HEK293 (cell line): Measurements from ENCODE around the gene PRPF19.

ENCODE experiments used
- CTCF ChIP-seq: fragments of 450-650 bp; formaldehyde crosslinking; IDR thresholded peaks from 2 replicates; pipeline ENCODE4 v1.5.1; 2016; ENCODE audit warnings: missing biosample characterization, missing genetic modification characterization
- PRDM1 ChIP-seq: fragments of 450-650 bp; formaldehyde crosslinking; IDR thresholded peaks from 2 replicates; pipeline ENCODE4; 2016; ENCODE audit warnings: missing biosample characterization, missing genetic modification characterization
- PRDM10 ChIP-seq: fragments of 450-650 bp; formaldehyde crosslinking; IDR thresholded peaks from 2 replicates; pipeline ENCODE4 v1.5.1; 2016; ENCODE audit warnings: missing biosample characterization, missing genetic modification characterization
- REPIN1 ChIP-seq: fragments of 450-650 bp; formaldehyde crosslinking; IDR thresholded peaks from 2 replicates; pipeline ENCODE4 v1.5.1; 2017; ENCODE audit warnings: missing biosample characterization, missing genetic modification characterization, low read depth
- SCRT1 ChIP-seq: fragments of 450-650 bp; formaldehyde crosslinking; IDR thresholded peaks from 2 replicates; pipeline ENCODE4 v1.5.1; 2016; ENCODE audit warnings: missing biosample characterization, missing genetic modification characterization, borderline replicate concordance
- SETDB1 ChIP-seq: IDR thresholded peaks from one replicate; pipeline ENCODE4 v1.6.1; 2017; ENCODE audit warnings: mild to moderate bottlenecking, low read length, moderate library complexity, mixed read lengths; ENCODE audit not compliant: insufficient read length
- TRIM28 ChIP-seq: IDR thresholded peaks from 2 replicates; pipeline ENCODE4 v1.6.1; 2011; ENCODE audit warnings: low read length, control low read depth, borderline replicate concordance
- ZBTB8A ChIP-seq: fragments of 450-650 bp; formaldehyde crosslinking; IDR thresholded peaks from 2 replicates; pipeline ENCODE4 v1.5.1; 2016; ENCODE audit warnings: missing biosample characterization, missing genetic modification characterization
- ZNF174 ChIP-seq: fragments of 450-650 bp; formaldehyde crosslinking; IDR thresholded peaks from 2 replicates; pipeline ENCODE4 v1.5.0; 2017; ENCODE audit warnings: missing biosample characterization, mild to moderate bottlenecking, missing genetic modification characterization
- ZNF221 ChIP-seq: fragments of 450-650 bp; formaldehyde crosslinking; IDR thresholded peaks from 2 replicates; pipeline ENCODE4 v1.5.1; 2017; ENCODE audit warnings: missing biosample characterization, missing genetic modification characterization, borderline replicate concordance
- ZNF24 ChIP-seq: fragments of 450-650 bp; formaldehyde crosslinking; IDR thresholded peaks from 2 replicates; pipeline ENCODE4 v1.5.1; 2016; ENCODE audit warnings: missing biosample characterization, missing genetic modification characterization
- ZNF335 ChIP-seq: fragments of 450-650 bp; formaldehyde crosslinking; conservative IDR thresholded peaks from 2 replicates; pipeline ENCODE4 v1.5.1; 2016; ENCODE audit warnings: missing biosample characterization, missing genetic modification characterization
- ZNF354C ChIP-seq: fragments of 450-650 bp; formaldehyde crosslinking; IDR thresholded peaks from 2 replicates; pipeline ENCODE4 v1.5.1; 2016; ENCODE audit warnings: missing biosample characterization, missing genetic modification characterization, low read depth, borderline replicate concordance
- ZNF426 ChIP-seq: fragments of 450-650 bp; formaldehyde crosslinking; IDR thresholded peaks from 2 replicates; pipeline ENCODE4 v1.5.1; 2017; ENCODE audit warnings: missing biosample characterization, missing genetic modification characterization, mild to moderate bottlenecking, inconsistent platforms, moderate library complexity
- ZNF530 ChIP-seq: fragments of 450-650 bp; formaldehyde crosslinking; IDR thresholded peaks from 2 replicates; pipeline ENCODE4 v1.5.1; 2016; ENCODE audit warnings: low read depth, missing biosample characterization, missing genetic modification characterization
- ZNF555 ChIP-seq: fragments of 450-650 bp; formaldehyde crosslinking; conservative IDR thresholded peaks from 2 replicates; pipeline ENCODE4 v1.5.1; 2017; ENCODE audit warnings: missing biosample characterization, mild to moderate bottlenecking, missing genetic modification characterization, inconsistent platforms
- ZNF596 ChIP-seq: fragments of 450-650 bp; IDR thresholded peaks from 2 replicates; pipeline ENCODE4 v1.5.0; 2018; ENCODE audit warnings: missing biosample characterization, mild to moderate bottlenecking, missing genetic modification characterization, moderate library complexity
- ZNF600 ChIP-seq: fragments of 450-650 bp; formaldehyde crosslinking; IDR thresholded peaks from 2 replicates; pipeline ENCODE4 v1.5.1; 2016; ENCODE audit warnings: missing biosample characterization, missing genetic modification characterization
- ZNF654 ChIP-seq: fragments of 450-650 bp; formaldehyde crosslinking; IDR thresholded peaks from 2 replicates; pipeline ENCODE4 v1.5.1; 2016; ENCODE audit warnings: low read depth, missing biosample characterization, missing genetic modification characterization
- ZNF791 ChIP-seq: fragments of 450-650 bp; formaldehyde crosslinking; IDR thresholded peaks from 2 replicates; pipeline ENCODE4 v1.5.1; 2016; ENCODE audit warnings: missing biosample characterization, missing genetic modification characterization
- ZNF830 ChIP-seq: fragments of 450-650 bp; IDR thresholded peaks from 2 replicates; pipeline ENCODE4 v1.5.0; 2018; ENCODE audit warnings: missing biosample characterization, missing genetic modification characterization, low read depth, mild to moderate bottlenecking, moderate library complexity
- ZNF843 ChIP-seq: fragments of 450-650 bp; formaldehyde crosslinking; IDR thresholded peaks from 2 replicates; pipeline ENCODE4 v1.5.1; 2016; ENCODE audit warnings: missing biosample characterization, missing genetic modification characterization
- ZSCAN23 ChIP-seq: fragments of 450-650 bp; formaldehyde crosslinking; IDR thresholded peaks from 2 replicates; pipeline ENCODE4 v1.5.1; 2016; ENCODE audit warnings: missing biosample characterization, missing genetic modification characterization
- ZXDB ChIP-seq: fragments of 450-650 bp; formaldehyde crosslinking; IDR thresholded peaks from 2 replicates; pipeline ENCODE4 v1.5.1; 2016; ENCODE audit warnings: missing biosample characterization, missing genetic modification characterization
- TF ChIP-seq, protein P1 (sequence below): fragments of 450-650 bp; formaldehyde crosslinking; IDR thresholded peaks from 2 replicates; pipeline ENCODE4 v1.5.1; 2016; ENCODE audit warnings: missing biosample characterization, missing genetic modification characterization
- TF ChIP-seq, protein P2 (sequence below): fragments of 450-650 bp; formaldehyde crosslinking; IDR thresholded peaks from 2 replicates; pipeline ENCODE4 v1.5.1; 2016; ENCODE audit warnings: missing biosample characterization, missing genetic modification characterization
- TF ChIP-seq, protein P3 (sequence below): fragments of 450-650 bp; formaldehyde crosslinking; conservative IDR thresholded peaks from 2 replicates; pipeline ENCODE4 v1.5.1; 2016; ENCODE audit warnings: low read depth, missing biosample characterization, missing genetic modification characterization

PRPF19 gene

GRCh38 chr11:60915248-60915914 lies 9.0 kb upstream of the PRPF19 start (continued):
- TF ChIP-seq ZNF830 (no peak), ZNF335 (tag by site-specific recombination) (peak; percentile 99), ZSCAN23 (tag by site-specific recombination) (no peak), ZNF600 (tag by site-specific recombination) (peak; percentile 17; the same call in 1 of the 2 replicates), ZNF354C (tag by site-specific recombination) (no peak), ZNF843 (tag by site-specific recombination) (no peak), PRDM10 (peak; percentile 74), PRDM1 (tag by site-specific recombination) (no peak), SETDB1 (no peak), ZNF426 (tag by site-specific recombination) (no peak), TRIM28 (no peak), ZBTB8A (tag by site-specific recombination) (no peak), ZNF24 (tag by site-specific recombination) (no peak), CTCF (tag by site-specific recombination) (peak; percentile 71), ZNF174 (tag by site-specific recombination) (no peak), REPIN1 (tag by site-specific recombination) (no peak), ZNF654 (peak; percentile 26), ZNF530 (no peak), ZNF221 (no peak), SCRT1 (tag by site-specific recombination) (0 out of 2 replicates have a peak, but pooled peaks have one; percentile 15), ZNF791 (tag by site-specific recombination) (no peak), ZNF596 (no peak), ZXDB (0 out of 2 replicates have a peak, but pooled peaks have one; percentile 25), ZNF555 (tag by site-specific recombination) (no peak)
- TF ChIP-seq, protein P1, sequence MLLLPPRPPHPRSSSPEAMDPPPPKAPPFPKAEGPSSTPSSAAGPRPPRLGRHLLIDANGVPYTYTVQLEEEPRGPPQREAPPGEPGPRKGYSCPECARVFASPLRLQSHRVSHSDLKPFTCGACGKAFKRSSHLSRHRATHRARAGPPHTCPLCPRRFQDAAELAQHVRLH, result no peak
- TF ChIP-seq, protein P2, sequence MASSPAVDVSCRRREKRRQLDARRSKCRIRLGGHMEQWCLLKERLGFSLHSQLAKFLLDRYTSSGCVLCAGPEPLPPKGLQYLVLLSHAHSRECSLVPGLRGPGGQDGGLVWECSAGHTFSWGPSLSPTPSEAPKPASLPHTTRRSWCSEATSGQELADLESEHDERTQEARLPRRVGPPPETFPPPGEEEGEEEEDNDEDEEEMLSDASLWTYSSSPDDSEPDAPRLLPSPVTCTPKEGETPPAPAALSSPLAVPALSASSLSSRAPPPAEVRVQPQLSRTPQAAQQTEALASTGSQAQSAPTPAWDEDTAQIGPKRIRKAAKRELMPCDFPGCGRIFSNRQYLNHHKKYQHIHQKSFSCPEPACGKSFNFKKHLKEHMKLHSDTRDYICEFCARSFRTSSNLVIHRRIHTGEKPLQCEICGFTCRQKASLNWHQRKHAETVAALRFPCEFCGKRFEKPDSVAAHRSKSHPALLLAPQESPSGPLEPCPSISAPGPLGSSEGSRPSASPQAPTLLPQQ (tag by site-specific recombination), result no peak
- TF ChIP-seq, protein P3, sequence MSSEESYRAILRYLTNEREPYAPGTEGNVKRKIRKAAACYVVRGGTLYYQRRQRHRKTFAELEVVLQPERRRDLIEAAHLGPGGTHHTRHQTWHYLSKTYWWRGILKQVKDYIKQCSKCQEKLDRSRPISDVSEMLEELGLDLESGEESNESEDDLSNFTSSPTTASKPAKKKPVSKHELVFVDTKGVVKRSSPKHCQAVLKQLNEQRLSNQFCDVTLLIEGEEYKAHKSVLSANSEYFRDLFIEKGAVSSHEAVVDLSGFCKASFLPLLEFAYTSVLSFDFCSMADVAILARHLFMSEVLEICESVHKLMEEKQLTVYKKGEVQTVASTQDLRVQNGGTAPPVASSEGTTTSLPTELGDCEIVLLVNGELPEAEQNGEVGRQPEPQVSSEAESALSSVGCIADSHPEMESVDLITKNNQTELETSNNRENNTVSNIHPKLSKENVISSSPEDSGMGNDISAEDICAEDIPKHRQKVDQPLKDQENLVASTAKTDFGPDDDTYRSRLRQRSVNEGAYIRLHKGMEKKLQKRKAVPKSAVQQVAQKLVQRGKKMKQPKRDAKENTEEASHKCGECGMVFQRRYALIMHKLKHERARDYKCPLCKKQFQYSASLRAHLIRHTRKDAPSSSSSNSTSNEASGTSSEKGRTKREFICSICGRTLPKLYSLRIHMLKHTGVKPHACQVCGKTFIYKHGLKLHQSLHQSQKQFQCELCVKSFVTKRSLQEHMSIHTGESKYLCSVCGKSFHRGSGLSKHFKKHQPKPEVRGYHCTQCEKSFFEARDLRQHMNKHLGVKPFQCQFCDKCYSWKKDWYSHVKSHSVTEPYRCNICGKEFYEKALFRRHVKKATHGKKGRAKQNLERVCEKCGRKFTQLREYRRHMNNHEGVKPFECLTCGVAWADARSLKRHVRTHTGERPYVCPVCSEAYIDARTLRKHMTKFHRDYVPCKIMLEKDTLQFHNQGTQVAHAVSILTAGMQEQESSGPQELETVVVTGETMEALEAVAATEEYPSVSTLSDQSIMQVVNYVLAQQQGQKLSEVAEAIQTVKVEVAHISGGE (tag by site-specific recombination), result peak; percentile 48; the same call in 1 of the 2 replicates
- TF ChIP-seq, all 188 proteins: peak for 15
